ENCODE results near the gene HAVCR1. TPM values are rescaled to one million over a fixed set of nuclear protein-coding genes. Genes with fewer than 3 reads are reported as not detected.

The HAVCR1 gene
- total RNA-seq, 4 donors from 2014 or later: 0.60 to 3.7 (median 2.9) TPM; not detected in 1

- Histone ChIP-seq H3K4me1 (peaks cover 0 to 4% (median 0%) of the 10 kb centered on the region in 4 donors), H3K27me3 (no peaks in the 10 kb centered on the region), H3K4me3 (no peak overlapping the region), H3K27ac (no peak overlapping the region), H3K36me3 (no peaks in the 10 kb centered on the region), H3K9me3 (no peaks in the 10 kb centered on the region)
- WGBS, 2 donors (ENCODE audit: low coverage in 1 of 2): 29 to 60% methylated on average over 3 to 4 of the region's 4 CpGs
- intact Hi-C loops (cut with DNase I; ENCODE audit: low total_unique reads) (no loop called here), in situ Hi-C loops (cut with MboI; ENCODE audit: low pct_ligation_motif_present in 1 of 4, low pct_unique_long_range_greater_than_20kb in 1 of 4, low sequenced_read_pairs in 3 of 4) (no loop called here)
- DNase-seq: no peak
- TF ChIP-seq POLR2A (IDR thresholded peaks at IDR 0.05) (no peak), POLR2AphosphoS5 (IDR thresholded peaks at IDR 0.05) (no peak), CTCF (IDR thresholded peaks at IDR 0.05) (no peak), EP300 (IDR thresholded peaks at IDR 0.05; ENCODE audit: low read depth) (no peak)
Measured at GRCh38 chr5:157076558-157076957, 17.6 kb upstream of the HAVCR1 start.

GRCh38 chr5:157072508-157072907 is 13.6 kb upstream of the HAVCR1 start:
- 51 to 56% methylated on average over 2 to 3 of the region's 3 CpGs for WGBS, 2 donors (ENCODE audit: low coverage in 1 of 2)
- intact Hi-C loops (cut with DNase I; ENCODE audit: low total_unique reads): no loop called here
- in situ Hi-C loops (cut with MboI; ENCODE audit: low pct_ligation_motif_present in 1 of 4, low pct_unique_long_range_greater_than_20kb in 1 of 4, low sequenced_read_pairs in 3 of 4): no loop called here
- no peaks in the 10 kb centered on the region for H3K27me3 ChIP-seq
- no peak overlapping the region for H3K27ac ChIP-seq
- no peak for TF ChIP-seq CTCF (IDR thresholded peaks at IDR 0.05)
- no peak for TF ChIP-seq POLR2A (IDR thresholded peaks at IDR 0.05)
- TF ChIP-seq EP300 (IDR thresholded peaks at IDR 0.05; ENCODE audit: low read depth): no peak
- no peak for TF ChIP-seq POLR2AphosphoS5 (IDR thresholded peaks at IDR 0.05)
- H3K4me1 ChIP-seq: peaks cover 0 to 13% (median under 1%) of the 10 kb centered on the region in 4 donors
- no peak for DNase-seq
- no peaks in the 10 kb centered on the region for H3K36me3 ChIP-seq
- H3K4me3 ChIP-seq: no peak overlapping the region
- H3K9me3 ChIP-seq: no peaks in the 10 kb centered on the region

- WGBS, 2 donors (ENCODE audit: low coverage in 1 of 2): 76 to 80% methylated on average over 2 to 3 of the region's 3 CpGs
- in situ Hi-C loops (cut with MboI; ENCODE audit: low pct_ligation_motif_present in 1 of 4, low pct_unique_long_range_greater_than_20kb in 1 of 4, low sequenced_read_pairs in 3 of 4): no loop called here
- Histone ChIP-seq H3K27me3 (no peaks in the 10 kb centered on the region), H3K9me3 (no peaks in the 10 kb centered on the region), H3K4me1 (peaks cover 0 to 34% (median 7%) of the 10 kb centered on the region in 4 donors), H3K36me3 (no peaks in the 10 kb centered on the region), H3K4me3 (no peak overlapping the region), H3K27ac (no peak overlapping the region)
- intact Hi-C loops (cut with DNase I; ENCODE audit: low total_unique reads): no loop called here
- DNase-seq: no peak
- TF ChIP-seq POLR2AphosphoS5 (IDR thresholded peaks at IDR 0.05): no peak
- TF ChIP-seq CTCF (IDR thresholded peaks at IDR 0.05): no peak
- no peak for TF ChIP-seq POLR2A (IDR thresholded peaks at IDR 0.05)
- no peak for TF ChIP-seq EP300 (IDR thresholded peaks at IDR 0.05; ENCODE audit: low read depth)
Measured at GRCh38 chr5:157069949-157070348, 11.0 kb upstream of the HAVCR1 start.

GRCh38 chr5:157068785-157069184 is 9.9 kb upstream of the HAVCR1 start:
- WGBS, 2 donors (ENCODE audit: low coverage in 1 of 2): 90 to 96% methylated on average over 2 to 5 of the region's 5 CpGs
- Histone ChIP-seq H3K27me3 (no peaks in the 10 kb centered on the region), H3K36me3 (no peaks in the 10 kb centered on the region), H3K9me3 (no peaks in the 10 kb centered on the region), H3K4me1 (peaks cover 0 to 43% (median 10%) of the 10 kb centered on the region in 4 donors), H3K27ac (no peak overlapping the region), H3K4me3 (no peak overlapping the region)
- TF ChIP-seq CTCF (IDR thresholded peaks at IDR 0.05): no peak
- intact Hi-C loops (cut with DNase I; ENCODE audit: low total_unique reads): no loop called here
- DNase-seq: no peak
- in situ Hi-C loops (cut with MboI; ENCODE audit: low pct_ligation_motif_present in 1 of 4, low pct_unique_long_range_greater_than_20kb in 1 of 4, low sequenced_read_pairs in 3 of 4): no loop called here

Measured in transverse colon (tissue), 4 donors.